Measurements from ENCODE around the gene PLPP3.

- TF ChIP-seq POLR2A (IDR thresholded peaks at IDR 0.05; ENCODE audit: low read depth) = no peak
- TF ChIP-seq EP300 (IDR thresholded peaks at IDR 0.05) = no peak
- TF ChIP-seq, protein P1, sequence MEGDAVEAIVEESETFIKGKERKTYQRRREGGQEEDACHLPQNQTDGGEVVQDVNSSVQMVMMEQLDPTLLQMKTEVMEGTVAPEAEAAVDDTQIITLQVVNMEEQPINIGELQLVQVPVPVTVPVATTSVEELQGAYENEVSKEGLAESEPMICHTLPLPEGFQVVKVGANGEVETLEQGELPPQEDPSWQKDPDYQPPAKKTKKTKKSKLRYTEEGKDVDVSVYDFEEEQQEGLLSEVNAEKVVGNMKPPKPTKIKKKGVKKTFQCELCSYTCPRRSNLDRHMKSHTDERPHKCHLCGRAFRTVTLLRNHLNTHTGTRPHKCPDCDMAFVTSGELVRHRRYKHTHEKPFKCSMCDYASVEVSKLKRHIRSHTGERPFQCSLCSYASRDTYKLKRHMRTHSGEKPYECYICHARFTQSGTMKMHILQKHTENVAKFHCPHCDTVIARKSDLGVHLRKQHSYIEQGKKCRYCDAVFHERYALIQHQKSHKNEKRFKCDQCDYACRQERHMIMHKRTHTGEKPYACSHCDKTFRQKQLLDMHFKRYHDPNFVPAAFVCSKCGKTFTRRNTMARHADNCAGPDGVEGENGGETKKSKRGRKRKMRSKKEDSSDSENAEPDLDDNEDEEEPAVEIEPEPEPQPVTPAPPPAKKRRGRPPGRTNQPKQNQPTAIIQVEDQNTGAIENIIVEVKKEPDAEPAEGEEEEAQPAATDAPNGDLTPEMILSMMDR (IDR thresholded peaks at IDR 0.05) = no peak
- TF ChIP-seq POLR2AphosphoS5 (IDR thresholded peaks at IDR 0.05) = no peak
Observed at GRCh38 chr1:56577406-56578137, 1.8 kb downstream of the PLPP3 start.
